Prostate gland (tissue), 2 donors: ENCODE measurements around the gene COA5.

Experiments
- POLR2A ChIP-seq: fragments of 450-650 bp; IDR thresholded peaks from one replicate; pipeline ENCODE4 v1.6.1; 2016; ENCODE audit warnings: antibody characterized with exemption, mild to moderate bottlenecking
- POLR2AphosphoS5 ChIP-seq: sonication (generic); formaldehyde crosslinking; IDR thresholded peaks from one replicate; pipeline ENCODE4 v1.6.1; 2017; ENCODE audit warnings: antibody characterized with exemption
- TF ChIP-seq, protein P1 (sequence below), 4 experiments: fragments of 200-600 bp in 2 of 4; fragments of 450-650 bp in 2 of 4; sonication (generic) in 2 of 4; IDR thresholded peaks; 1 replicate in 3 of 4; 2 replicates in 1 of 4; pipeline ENCODE4 v1.5.1; 2016 to 2019; ENCODE audit warnings: antibody characterized with exemption in 4 of 4, mild to moderate bottlenecking in 2 of 4, moderate library complexity in 2 of 4

DNA sequence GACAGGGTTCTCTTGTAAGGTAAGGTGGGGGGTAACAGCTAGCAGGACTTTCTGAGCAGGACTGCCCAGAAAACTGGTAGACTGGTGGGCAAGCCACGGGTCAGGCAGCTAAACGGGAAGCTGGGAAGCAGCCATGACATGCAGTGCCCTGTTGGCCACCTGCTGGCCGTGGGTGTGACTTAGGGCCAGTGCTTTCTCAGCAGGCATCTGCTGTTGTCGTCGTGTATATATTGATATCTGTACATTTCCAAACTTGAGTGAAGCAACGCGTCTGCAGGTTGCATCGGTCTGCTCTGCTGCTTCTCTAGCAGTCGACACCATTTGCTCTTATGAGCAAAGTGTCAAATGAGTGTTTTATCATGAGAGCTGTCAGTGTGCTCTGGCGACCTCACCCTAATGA, 31.0 kb downstream of the COA5 start:
- TF ChIP-seq, protein P1, sequence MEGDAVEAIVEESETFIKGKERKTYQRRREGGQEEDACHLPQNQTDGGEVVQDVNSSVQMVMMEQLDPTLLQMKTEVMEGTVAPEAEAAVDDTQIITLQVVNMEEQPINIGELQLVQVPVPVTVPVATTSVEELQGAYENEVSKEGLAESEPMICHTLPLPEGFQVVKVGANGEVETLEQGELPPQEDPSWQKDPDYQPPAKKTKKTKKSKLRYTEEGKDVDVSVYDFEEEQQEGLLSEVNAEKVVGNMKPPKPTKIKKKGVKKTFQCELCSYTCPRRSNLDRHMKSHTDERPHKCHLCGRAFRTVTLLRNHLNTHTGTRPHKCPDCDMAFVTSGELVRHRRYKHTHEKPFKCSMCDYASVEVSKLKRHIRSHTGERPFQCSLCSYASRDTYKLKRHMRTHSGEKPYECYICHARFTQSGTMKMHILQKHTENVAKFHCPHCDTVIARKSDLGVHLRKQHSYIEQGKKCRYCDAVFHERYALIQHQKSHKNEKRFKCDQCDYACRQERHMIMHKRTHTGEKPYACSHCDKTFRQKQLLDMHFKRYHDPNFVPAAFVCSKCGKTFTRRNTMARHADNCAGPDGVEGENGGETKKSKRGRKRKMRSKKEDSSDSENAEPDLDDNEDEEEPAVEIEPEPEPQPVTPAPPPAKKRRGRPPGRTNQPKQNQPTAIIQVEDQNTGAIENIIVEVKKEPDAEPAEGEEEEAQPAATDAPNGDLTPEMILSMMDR (IDR thresholded peaks at IDR 0.05), result no peak
- TF ChIP-seq POLR2A (no peak), POLR2AphosphoS5 (no peak)
